ENCODE measurements around the gene SYT1. TPM values are rescaled to one million over a fixed set of nuclear protein-coding genes. Genes with fewer than 3 reads are reported as not detected.

The SYT1 gene
- total RNA-seq, 6 donors from 2014 or later = 0.52 to 0.67 (median 0.59) TPM; not detected in 3

DNA sequence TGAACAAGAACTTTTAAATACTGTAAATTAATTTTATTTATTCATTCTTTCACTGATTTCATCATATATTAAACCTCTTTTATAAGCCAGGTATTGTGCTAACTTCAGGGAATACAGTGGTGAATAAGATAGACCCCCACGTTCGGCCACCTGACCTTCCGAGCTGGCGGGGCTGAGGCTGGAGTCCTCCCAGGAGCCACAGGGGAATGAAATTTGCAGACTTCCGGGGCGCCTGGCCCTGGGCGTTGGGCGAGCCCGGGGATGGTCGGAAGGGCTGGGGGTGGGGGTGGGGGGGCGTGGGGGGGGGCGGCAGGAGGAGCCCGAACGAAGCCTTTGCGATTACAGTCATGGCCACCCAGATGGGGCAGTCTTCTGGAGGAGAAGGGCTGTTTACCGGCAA lies 442.8 kb downstream of the SYT1 start:
- no peak for ATAC-seq (ENCODE audit: low FRiP score in 2 of 2)

DNA sequence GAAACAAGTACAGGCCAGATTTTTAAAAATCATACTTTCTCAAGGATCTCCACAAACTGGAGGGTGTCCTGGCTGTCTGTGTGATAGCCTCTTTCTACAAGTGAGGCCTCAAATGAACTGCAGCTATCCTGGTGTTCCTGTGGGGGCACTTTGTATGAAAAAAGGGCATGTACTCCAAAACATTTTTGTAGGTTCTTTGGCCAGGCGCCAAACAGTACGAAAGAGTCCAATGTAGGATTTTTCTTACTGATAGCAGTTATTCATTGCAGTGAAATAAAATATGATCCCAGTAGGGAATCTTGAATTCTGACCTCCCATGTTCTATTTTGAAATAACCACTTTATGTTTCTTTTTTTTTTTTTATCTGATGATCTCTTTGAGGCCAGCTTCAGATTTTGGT lies 444.5 kb downstream of the SYT1 start:
- Histone ChIP-seq H3K9me3 (no peaks in the 10 kb centered on the region), H3K27ac (no peak overlapping the region), H3K27me3 (no peaks in the 10 kb centered on the region), H3K4me1 (no peaks in the 10 kb centered on the region), H3K4me3 (no peak overlapping the region), H3K36me3 (no peaks in the 10 kb centered on the region)
- ATAC-seq (ENCODE audit: low FRiP score in 2 of 2) = no peak
- DNase-seq = no peak
- 77 to 80% methylated on average over 2 of the region's 2 CpGs for WGBS, 2 donors
- TF ChIP-seq EP300 (IDR thresholded peaks at IDR 0.05) (no peak), POLR2AphosphoS5 (IDR thresholded peaks at IDR 0.05) (no peak), POLR2A (IDR thresholded peaks at IDR 0.05) (no peak)
- TF ChIP-seq, protein P1, sequence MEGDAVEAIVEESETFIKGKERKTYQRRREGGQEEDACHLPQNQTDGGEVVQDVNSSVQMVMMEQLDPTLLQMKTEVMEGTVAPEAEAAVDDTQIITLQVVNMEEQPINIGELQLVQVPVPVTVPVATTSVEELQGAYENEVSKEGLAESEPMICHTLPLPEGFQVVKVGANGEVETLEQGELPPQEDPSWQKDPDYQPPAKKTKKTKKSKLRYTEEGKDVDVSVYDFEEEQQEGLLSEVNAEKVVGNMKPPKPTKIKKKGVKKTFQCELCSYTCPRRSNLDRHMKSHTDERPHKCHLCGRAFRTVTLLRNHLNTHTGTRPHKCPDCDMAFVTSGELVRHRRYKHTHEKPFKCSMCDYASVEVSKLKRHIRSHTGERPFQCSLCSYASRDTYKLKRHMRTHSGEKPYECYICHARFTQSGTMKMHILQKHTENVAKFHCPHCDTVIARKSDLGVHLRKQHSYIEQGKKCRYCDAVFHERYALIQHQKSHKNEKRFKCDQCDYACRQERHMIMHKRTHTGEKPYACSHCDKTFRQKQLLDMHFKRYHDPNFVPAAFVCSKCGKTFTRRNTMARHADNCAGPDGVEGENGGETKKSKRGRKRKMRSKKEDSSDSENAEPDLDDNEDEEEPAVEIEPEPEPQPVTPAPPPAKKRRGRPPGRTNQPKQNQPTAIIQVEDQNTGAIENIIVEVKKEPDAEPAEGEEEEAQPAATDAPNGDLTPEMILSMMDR (IDR thresholded peaks at IDR 0.05) = no peak

More for the DNA sequence above, 442.8 kb downstream of the SYT1 start:
- TF ChIP-seq POLR2AphosphoS5 (IDR thresholded peaks at IDR 0.05) (no peak), POLR2A (IDR thresholded peaks at IDR 0.05) (no peak), EP300 (IDR thresholded peaks at IDR 0.05) (no peak)
- TF ChIP-seq, protein P1 (IDR thresholded peaks at IDR 0.05) = no peak
- 88 to 97% methylated on average over 9 to 16 of the region's 16 CpGs for WGBS, 2 donors
- no peaks in the 10 kb centered on the region for H3K4me1 ChIP-seq
- H3K4me3 ChIP-seq = no peak overlapping the region
- peak in 1 of 2 donors; percentile 38 for DNase-seq
- no peak overlapping the region for H3K27ac ChIP-seq
- no peaks in the 10 kb centered on the region for H3K36me3 ChIP-seq
- no peaks in the 10 kb centered on the region for H3K27me3 ChIP-seq
- H3K9me3 ChIP-seq = no peaks in the 10 kb centered on the region

DNA sequence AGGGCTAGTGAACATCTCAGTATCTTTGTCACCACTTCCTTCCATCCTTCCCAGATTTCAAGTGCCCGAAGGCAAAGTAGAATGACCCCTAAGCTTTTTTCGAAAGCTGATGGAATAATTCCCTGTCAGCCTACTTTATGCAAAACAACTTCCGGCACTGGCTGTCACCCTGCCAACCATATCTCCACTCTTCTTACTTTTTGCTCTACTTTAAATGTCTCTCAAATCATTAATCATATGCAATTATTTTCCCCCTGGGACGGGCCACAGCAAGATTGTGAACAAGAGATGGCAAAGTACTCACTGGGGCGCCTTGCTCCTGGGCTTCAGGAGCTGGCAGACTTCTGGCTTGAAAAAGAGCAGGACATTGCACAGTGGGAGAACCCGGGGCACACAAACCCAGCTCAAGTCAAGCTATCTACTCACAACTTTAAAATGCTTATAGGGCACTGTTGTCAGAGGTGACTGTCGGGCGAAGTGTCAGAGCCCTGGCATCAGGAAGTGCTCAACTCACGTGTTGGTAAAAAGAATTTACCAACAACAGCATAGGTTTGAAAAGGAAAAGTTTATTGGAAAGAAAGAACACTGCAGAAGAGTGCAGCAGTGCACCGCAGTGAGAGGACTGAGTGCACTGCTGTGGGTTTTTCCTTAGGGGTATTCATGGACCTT lies 452.7 kb downstream of the SYT1 start:
- Histone ChIP-seq H3K4me3 (no peak overlapping the region), H3K27ac (no peak overlapping the region), H3K9me3 (no peaks in the 10 kb centered on the region), H3K4me1 (no peaks in the 10 kb centered on the region), H3K36me3 (no peaks in the 10 kb centered on the region), H3K27me3 (no peaks in the 10 kb centered on the region)
- ATAC-seq (ENCODE audit: low FRiP score in 2 of 2) (no peak), DNase-seq (no peak)
- 69 to 73% methylated on average over 10 of the region's 10 CpGs for WGBS, 2 donors
- no peak for TF ChIP-seq POLR2A (IDR thresholded peaks at IDR 0.05)
- TF ChIP-seq EP300 (IDR thresholded peaks at IDR 0.05) = no peak

DNA sequence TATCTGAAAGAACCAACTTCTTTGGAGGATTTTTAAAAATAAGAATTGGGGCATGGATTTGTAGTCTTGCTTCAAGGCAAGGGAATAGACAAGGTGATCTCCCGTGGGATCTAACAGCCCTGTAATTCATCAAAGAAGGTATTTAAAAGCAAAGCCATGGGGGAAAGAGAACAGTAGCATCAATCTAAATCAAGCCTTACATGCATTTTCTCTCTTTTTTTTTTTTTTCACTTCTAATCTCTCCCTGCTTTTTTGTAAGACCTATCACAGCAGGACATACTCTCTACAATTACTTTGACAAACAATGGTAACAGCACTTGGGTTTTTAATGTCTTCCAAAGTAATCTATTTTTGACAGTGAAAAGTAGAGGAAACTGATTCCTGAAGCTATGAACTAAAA lies 458.3 kb downstream of the SYT1 start:
- no peaks in the 10 kb centered on the region for H3K36me3 ChIP-seq
- no peaks in the 10 kb centered on the region for H3K27me3 ChIP-seq
- WGBS, 2 donors = 68 to 87% methylated on average over 1 of the region's 1 CpG
- H3K4me1 ChIP-seq = no peaks in the 10 kb centered on the region
- DNase-seq = no peak
- H3K4me3 ChIP-seq = no peak overlapping the region
- no peaks in the 10 kb centered on the region for H3K9me3 ChIP-seq
- no peak for TF ChIP-seq POLR2AphosphoS5 (IDR thresholded peaks at IDR 0.05)
- TF ChIP-seq, protein P1 (IDR thresholded peaks at IDR 0.05) = no peak
- no peak for TF ChIP-seq EP300 (IDR thresholded peaks at IDR 0.05)
- TF ChIP-seq POLR2A (IDR thresholded peaks at IDR 0.05) = no peak
- H3K27ac ChIP-seq = no peak overlapping the region
- ATAC-seq (ENCODE audit: low FRiP score in 2 of 2) = no peak

DNA sequence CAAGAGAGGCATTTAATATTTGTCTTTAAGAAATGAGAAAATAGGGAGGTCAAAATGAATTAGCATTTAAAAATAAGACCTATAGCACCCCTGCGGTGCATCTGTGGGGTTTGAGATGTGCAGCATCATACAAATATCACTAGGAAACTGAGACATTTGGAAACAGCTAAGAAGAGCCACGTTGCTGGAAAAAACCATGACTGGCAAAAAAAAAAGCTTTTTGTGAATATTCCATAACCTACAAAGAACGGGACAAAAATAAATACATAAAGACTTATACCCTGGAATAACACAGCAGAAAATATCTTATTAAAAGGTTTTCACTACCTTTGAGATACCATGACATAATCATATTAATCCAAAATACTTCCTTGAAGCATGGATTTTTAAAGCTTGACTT lies 460.0 kb downstream of the SYT1 start:
- 63 to 76% methylated on average over 3 of the region's 3 CpGs for WGBS, 2 donors
- Histone ChIP-seq H3K27me3 (no peaks in the 10 kb centered on the region), H3K4me3 (no peak overlapping the region), H3K27ac (no peak overlapping the region), H3K4me1 (no peaks in the 10 kb centered on the region), H3K36me3 (no peaks in the 10 kb centered on the region), H3K9me3 (no peaks in the 10 kb centered on the region)
- DNase-seq = no peak
- TF ChIP-seq POLR2AphosphoS5 (IDR thresholded peaks at IDR 0.05) = no peak
- TF ChIP-seq EP300 (IDR thresholded peaks at IDR 0.05) = no peak
- no peak for TF ChIP-seq POLR2A (IDR thresholded peaks at IDR 0.05)
- TF ChIP-seq, protein P1 (IDR thresholded peaks at IDR 0.05) = no peak
- no peak for ATAC-seq (ENCODE audit: low FRiP score in 2 of 2)

Measured in upper lobe of left lung (tissue), 6 donors.